Stimulated activated CD8-positive, alpha-beta memory T cell treated with anti-CD3 and anti-CD28 coated beads, Interleukin-15, amount 100 ng/mL, for 48 hours (primary cell): Measurements from ENCODE around the gene SDK1.

Source experiments
- DNase-seq, 2 donors: peaks; one replicate each; pipeline ENCODE4 v3.0.0-alpha.2; 2020; ENCODE audit warnings: low read depth in 2 of 2

The SDK1 gene

GRCh38 chr7:3986927-3987326, 685.9 kb downstream of the SDK1 start:
- DNase-seq, result no peak

DNA sequence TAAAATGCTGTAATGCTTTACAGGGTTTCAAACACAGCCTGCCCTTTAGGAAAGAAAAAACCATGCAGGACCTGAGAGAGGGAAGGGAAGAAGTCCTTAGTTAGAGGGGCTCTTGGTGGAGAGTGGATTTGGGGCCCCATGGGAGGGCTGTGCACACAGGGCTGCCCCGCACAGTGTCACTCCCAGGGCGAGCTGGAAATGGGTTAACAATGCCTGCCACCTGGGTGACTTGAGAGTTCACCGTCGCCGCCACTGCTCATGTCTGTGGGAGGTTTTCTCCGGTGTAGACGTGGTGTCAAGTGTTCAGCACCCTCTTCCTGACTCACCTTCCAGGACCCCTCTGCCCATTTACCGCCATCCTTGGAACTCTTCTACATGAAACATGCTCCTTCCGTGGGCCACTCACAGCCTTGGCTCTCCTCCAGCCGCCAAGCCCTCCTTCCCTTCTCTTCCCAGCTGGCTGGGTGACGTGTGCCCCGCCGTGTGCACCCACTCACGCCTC, 686.4 kb downstream of the SDK1 start:
- DNase-seq, result no peak

- no peak for DNase-seq
These were observed 688.7 kb downstream of the SDK1 start for GRCh38 chr7:3989723-3990122.

DNA sequence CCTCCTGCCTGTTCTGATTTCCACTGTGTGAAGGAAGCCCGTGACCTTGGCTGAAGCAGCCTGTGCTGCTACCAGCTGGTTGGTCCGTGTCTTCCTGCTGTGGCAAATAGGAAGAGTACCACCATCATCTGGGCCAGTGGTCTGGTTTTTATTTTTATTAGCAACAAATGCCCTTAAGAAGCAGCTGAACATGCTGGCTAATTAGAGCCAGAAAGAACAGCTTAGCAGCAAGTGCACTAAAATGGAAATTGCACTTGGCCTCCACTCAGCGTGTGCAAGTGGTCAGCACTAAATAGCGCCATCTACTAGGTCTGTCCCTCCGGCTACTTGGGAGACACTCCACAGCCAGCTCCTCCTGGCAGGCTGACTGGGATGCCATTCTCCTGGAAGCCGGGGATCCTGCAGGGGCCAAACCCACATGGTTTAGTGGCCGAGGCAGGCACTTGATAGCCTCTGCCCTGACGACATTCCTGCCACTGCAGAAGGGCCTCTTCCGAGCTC, 690.7 kb downstream of the SDK1 start:
- no peak for DNase-seq

DNA sequence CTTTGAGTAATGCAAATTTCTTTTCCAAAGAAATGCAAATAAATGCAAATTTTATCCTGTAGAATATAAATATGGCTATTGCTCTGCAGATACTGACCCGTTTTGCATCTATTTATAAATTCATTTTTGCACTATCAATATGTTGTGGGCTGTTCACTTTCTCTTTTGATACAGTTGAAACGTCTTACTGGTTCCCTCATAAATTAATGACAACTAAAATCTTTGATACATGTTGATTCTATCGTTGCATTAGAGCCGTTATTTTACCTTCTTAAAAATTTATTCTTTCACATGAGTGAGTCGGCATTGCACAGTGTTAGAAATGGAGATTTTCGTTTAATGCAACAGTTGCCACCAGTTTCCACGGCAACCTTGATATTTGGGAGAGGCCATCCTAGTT, 691.8 kb downstream of the SDK1 start:
- DNase-seq, result no peak

GRCh38 chr7:3994764-3995163, 693.7 kb downstream of the SDK1 start:
- DNase-seq, result no peak

DNA sequence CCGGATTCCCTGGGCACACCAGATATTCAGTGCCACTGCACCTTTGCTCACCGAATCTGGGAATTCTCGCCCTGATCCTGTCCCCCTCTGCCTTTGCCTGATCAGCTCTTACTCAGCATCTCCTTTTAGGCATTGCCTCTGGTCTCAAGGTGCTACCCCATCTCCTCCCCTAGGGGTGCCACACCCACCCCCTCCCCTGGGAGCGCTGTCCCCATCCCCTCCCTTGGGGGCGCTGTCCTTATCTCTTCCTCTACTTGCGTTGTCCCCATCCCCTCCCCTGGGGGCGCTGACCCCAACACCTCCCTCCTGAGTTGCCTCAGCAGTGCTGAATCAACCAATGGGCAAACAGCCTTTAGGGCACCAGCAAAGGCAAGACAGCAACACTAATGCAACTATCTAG, 694.1 kb downstream of the SDK1 start:
- DNase-seq, result no peak

DNA sequence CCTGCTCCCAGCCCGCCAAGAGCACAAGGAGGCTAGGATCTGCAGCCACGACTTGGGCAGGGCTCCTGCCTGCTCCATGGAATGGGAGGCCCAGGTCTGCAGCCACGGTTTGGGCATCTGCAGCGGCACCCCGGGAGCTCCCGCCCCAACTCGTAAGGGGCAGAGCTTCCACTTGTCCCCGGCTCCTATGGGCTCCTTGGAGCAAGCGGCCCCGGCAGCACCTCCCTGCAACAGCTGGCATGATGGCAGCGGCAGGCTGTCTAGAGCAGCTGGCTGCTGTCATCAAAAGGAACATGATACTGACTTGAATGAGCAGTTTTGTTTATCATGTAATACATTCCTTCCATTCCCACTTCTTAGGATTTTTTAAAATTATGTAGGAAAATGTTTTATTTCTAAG, 697.0 kb downstream of the SDK1 start:
- DNase-seq, result no peak

DNA sequence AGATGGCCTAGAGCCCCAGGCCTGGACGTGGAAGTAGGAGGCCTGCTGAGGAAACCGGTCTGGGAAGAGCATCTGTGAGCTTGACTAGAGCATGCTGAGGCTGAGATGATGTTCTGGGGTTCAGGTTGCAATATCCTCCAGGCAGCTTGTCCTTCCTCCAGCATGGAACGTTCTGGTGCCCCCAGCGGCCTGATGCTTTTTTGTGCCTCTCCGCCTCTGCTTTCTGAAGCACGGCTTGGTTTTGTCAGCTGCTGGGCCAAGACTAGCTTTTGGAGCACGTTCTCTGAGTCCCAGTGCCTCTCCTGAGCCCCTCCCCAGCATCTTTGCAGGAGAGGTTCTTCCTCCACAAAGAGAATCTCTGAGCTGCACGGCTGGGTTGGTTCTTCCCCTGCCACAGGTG, 699.1 kb downstream of the SDK1 start:
- DNase-seq, result no peak

DNA sequence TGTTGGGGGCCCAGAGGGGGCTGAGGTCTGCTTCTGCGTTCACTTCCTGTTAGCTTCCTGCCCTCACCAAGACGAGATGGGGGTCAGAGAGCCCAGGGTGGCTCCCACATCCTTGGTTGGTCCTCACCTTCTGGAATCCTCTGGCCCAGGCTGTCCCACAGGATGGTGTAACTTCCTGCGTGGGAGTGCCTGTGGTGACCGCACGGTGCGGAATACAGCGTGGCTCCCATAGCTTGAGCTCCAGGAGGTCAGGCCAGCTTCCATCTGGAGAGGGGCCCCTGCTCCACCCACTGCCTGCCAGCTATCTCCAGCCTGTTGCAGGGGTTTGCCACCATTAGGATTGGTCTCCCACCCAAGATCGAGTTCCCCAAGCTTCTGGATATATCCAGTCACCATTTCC, 699.9 kb downstream of the SDK1 start:
- DNase-seq, result no peak

DNA sequence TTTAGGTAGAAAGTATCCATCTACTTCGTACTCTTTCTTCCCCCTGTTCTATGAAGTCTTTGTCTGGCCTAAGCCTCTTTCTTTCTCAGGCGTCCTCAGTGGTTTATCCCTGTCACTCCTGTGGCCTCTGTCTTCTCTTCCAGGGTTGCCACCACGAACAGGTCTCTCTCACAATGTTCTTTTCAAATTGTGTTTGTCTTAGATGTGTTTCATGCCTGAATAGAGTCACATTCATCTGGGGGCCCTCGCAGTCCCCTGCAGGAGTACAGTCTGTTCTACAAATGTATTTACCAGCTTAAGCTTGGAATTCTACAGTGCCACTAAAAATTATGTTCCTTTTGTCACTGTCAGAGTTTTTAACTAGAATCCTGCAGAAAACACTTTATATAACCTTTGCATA, 700.7 kb downstream of the SDK1 start:
- no peak for DNase-seq

DNA sequence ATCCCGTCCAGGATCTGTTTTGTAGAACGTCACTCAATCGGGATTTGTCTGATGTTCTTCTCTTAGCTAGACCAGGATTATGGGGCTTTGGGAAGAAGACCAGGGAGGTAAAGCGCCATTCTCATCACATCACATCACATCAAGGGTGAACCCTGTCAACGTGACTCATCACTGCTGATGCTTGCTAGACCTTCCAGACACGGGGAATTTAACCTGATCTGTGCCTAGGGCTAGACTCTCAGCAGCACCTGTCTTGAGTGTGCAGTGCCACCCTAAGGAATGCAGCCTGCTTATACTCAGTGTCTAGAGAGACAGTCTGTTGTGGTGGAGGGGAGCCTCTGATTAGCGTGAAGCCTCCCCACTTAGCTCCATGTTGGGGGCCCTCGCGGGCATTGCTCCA, 702.5 kb downstream of the SDK1 start:
- no peak for DNase-seq

DNA sequence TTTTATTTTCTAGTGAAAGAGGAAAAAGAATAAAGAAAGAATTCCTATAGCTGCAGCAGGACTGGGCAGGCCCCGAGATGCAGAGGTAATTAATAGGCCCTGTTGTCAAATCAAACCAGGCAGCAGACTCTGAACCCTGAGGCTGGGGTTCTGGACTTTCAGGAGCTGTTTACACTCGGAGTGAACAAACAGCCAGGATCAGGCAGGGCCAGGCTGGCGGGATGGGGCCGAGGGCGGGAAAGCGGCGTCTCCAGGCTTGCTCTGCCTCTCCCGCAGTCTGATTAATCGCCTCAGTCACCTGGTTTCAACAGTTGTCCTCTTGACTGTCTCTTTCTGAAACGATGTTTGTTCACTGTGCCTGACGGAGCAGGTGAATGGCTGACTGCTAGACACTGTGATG, 705.6 kb downstream of the SDK1 start:
- DNase-seq, result no peak

GRCh38 chr7:4009211-4010060, 708.4 kb downstream of the SDK1 start:
- DNase-seq, result no peak

- DNase-seq, result no peak
These were observed 709.1 kb downstream of the SDK1 start for GRCh38 chr7:4010061-4010605.

DNA sequence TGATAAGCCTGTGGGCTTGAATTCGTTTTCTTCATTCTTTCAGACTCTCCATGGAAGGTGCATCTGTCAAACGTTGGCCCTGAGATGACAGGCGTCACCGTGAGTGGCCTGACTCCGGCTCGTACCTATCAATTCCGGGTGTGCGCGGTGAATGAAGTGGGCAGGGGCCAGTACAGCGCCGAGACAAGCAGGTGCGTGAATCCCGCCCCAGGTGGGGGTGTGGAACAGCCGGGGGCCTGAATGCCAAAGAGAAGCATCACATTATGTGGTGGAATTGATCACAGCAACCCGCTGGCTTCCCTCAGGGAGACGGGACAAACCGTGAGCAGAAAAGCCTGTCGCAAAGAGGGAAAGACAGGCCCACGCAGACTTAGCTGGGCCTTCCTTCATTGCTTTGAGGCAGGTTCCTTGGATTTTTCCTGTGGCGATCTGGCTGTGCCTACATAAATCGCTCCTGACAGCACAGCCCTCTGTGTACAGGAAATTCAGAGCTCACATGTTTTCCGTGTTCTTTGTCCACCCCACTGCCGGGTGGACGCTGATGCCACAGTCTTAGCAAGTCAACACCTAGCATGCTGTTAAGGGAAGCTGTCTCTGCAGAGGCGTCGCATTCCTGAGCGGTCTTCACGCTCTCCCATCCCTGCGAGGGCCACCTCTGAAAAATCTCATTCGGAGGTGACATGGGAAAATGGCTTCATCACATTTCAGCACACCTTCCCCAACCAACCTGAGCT, 710.0 kb downstream of the SDK1 start:
- DNase-seq, result no peak

GRCh38 chr7:4013793-4014192, 712.7 kb downstream of the SDK1 start:
- no peak for DNase-seq

DNA sequence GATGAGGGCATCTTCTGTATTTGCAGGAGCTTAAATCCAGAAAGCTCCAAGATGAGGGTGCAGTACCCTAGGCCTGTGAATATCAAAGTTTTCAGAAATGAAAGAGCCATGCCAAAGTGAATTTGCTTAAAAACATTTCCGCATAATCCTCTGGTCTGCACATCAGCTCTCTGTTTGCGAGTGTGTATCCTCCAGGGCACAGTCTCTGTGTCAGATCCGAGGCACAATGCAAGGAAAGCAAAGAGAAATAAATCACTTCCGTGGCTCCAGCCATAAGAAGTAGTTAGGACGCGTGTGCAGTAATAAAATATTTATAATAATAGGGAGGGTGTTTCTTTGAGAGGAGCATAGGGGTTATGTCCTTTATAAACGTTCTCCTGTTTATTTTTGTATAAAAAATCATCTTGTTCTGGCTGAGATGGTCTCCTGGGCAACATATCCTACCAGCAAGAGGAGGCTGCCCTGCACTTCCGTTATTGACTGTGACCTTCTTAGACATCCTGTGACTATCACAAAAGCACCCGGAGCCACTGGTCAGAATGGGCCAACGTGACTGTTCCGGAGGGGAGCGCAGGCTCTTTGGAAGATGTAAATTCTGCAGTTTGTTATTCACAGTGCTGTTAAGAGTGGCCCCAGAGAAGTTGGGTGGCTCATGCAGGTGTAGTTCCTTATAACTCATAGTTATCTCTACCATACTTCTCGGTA, 713.4 kb downstream of the SDK1 start:
- DNase-seq, result no peak

- no peak for DNase-seq
These were observed 714.3 kb downstream of the SDK1 start for GRCh38 chr7:4015371-4015770.

DNA sequence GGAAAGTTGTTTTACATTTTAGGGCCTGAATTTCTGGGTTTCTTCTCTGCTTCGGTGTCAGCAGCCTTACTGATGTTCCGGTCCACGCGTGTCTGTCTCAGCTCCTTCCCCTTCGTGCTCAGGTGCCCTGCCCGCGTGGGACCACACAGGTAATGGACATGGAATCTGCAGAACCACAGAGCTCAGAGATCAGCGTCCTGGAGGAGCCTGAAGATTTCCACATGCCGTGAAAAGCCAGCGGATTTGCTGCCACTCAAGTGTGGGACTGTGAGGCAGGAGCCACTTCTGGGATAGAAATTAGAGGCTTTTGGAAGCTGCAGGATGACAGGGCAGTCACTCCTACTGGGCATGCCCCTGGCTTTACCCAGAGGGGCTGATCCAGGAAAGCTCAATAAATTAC, 714.9 kb downstream of the SDK1 start:
- DNase-seq, result no peak

GRCh38 chr7:4017081-4017480, 716.0 kb downstream of the SDK1 start:
- no peak for DNase-seq

- no peak for DNase-seq
These were observed 716.7 kb downstream of the SDK1 start for GRCh38 chr7:4017785-4018184.
